Thoracic aorta (tissue), 2 donors: Measurements from ENCODE around the gene FBN2. TPM values are rescaled to one million over a fixed set of nuclear protein-coding genes. Genes with fewer than 3 reads are reported as not detected.

Experiments
- ATAC-seq: fragments of 150-250 bp; one replicate; pipeline ENCODE4 v1.8.0; 2017; ENCODE audit warnings: low read depth; ENCODE audit not compliant: insufficient number of reproducible peaks, low FRiP score
- DNase-seq: peaks from one replicate; pipeline ENCODE4 v3.0.0-alpha.2; 2020; ENCODE audit warnings: low spot score
- H3K27ac ChIP-seq, 2 donors: fragments of 200-600 bp; sonication (generic); 1 replicate in 1 of 2; 2 replicates in 1 of 2; pipeline ENCODE4 v1.5.1; 2016; ENCODE audit warnings: mild to moderate bottlenecking in 2 of 2, moderate library complexity in 2 of 2
- H3K27me3 ChIP-seq: fragments of 200-600 bp; sonication (generic); replicated peaks from 2 replicates; pipeline ENCODE4 v1.6.0; 2016; ENCODE audit warnings: mild to moderate bottlenecking; ENCODE audit not compliant: insufficient read depth
- H3K36me3 ChIP-seq: fragments of 200-600 bp; sonication (generic); one replicate; pipeline ENCODE4 v1.5.1; 2016
- H3K4me1 ChIP-seq, 2 donors: fragments of 200-600 bp; sonication (generic); 1 replicate in 1 of 2; 2 replicates in 1 of 2; pipeline versions ENCODE4 v1.5.1 to v1.6.0; 2016; ENCODE audit warnings: low read depth in 2 of 2, mild to moderate bottlenecking in 1 of 2; ENCODE audit not compliant: control insufficient read depth in 1 of 2
- H3K4me3 ChIP-seq: fragments of 200-600 bp; sonication (generic); 2 replicates; pipeline ENCODE4 v1.5.1; 2016; ENCODE audit warnings: mild to moderate bottlenecking
- H3K9me3 ChIP-seq: fragments of 200-600 bp; sonication (generic); 2 replicates; pipeline ENCODE4 v1.5.1; 2016
- total RNA-seq, 2 donors: library from RNA; depleted of rRNA; stranded (reverse); fragments of >200 nt; gene quantifications; one replicate each; pipeline versions ENCODE4 v1.1.0 to v1.2.3, GENCODE V29; 2016
- TF ChIP-seq, protein P1 (sequence below): fragments of 200-600 bp; sonication (generic); IDR thresholded peaks from one replicate; pipeline ENCODE4 v1.5.1; 2019; ENCODE audit warnings: antibody characterized with exemption

The FBN2 gene
- total RNA-seq, 2 donors from 2014 or later = 0.68 to 5.8 TPM

GRCh38 chr5:128253161-128253560, 284.9 kb downstream of the FBN2 start:
- DNase-seq (no peak), ATAC-seq (no peak)
- Histone ChIP-seq H3K27ac (no peak overlapping the region), H3K4me3 (no peak overlapping the region), H3K36me3 (no peaks in the 10 kb centered on the region), H3K9me3 (no peaks in the 10 kb centered on the region), H3K4me1 (no peaks in the 10 kb centered on the region), H3K27me3 (no peaks in the 10 kb centered on the region)
- TF ChIP-seq, protein P1, sequence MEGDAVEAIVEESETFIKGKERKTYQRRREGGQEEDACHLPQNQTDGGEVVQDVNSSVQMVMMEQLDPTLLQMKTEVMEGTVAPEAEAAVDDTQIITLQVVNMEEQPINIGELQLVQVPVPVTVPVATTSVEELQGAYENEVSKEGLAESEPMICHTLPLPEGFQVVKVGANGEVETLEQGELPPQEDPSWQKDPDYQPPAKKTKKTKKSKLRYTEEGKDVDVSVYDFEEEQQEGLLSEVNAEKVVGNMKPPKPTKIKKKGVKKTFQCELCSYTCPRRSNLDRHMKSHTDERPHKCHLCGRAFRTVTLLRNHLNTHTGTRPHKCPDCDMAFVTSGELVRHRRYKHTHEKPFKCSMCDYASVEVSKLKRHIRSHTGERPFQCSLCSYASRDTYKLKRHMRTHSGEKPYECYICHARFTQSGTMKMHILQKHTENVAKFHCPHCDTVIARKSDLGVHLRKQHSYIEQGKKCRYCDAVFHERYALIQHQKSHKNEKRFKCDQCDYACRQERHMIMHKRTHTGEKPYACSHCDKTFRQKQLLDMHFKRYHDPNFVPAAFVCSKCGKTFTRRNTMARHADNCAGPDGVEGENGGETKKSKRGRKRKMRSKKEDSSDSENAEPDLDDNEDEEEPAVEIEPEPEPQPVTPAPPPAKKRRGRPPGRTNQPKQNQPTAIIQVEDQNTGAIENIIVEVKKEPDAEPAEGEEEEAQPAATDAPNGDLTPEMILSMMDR = no peak

DNA sequence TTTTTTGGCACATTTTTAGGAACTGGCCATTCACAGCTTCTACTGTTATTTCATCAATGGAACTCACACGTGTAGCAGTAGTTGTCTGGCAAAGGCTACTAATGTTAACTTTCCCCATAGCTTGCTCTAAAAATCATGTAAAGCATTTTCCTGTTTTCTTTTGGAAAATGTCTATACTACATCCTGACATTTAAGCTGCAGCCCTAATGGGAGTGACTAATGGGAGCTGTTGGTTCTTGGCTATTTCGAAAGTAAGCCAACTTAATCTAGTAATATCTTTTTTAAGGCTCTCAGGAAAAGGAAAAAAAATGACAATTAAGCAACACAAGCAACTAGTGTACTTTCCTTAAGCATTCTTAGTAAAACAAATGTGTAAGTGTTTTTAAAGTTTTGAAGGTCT, 285.3 kb downstream of the FBN2 start:
- no peaks in the 10 kb centered on the region for H3K27me3 ChIP-seq
- H3K9me3 ChIP-seq = no peaks in the 10 kb centered on the region
- H3K27ac ChIP-seq = no peak overlapping the region
- TF ChIP-seq, protein P1 = no peak
- ATAC-seq (no peak), DNase-seq (no peak)
- no peak overlapping the region for H3K4me3 ChIP-seq
- no peaks in the 10 kb centered on the region for H3K36me3 ChIP-seq
- H3K4me1 ChIP-seq = no peaks in the 10 kb centered on the region

DNA sequence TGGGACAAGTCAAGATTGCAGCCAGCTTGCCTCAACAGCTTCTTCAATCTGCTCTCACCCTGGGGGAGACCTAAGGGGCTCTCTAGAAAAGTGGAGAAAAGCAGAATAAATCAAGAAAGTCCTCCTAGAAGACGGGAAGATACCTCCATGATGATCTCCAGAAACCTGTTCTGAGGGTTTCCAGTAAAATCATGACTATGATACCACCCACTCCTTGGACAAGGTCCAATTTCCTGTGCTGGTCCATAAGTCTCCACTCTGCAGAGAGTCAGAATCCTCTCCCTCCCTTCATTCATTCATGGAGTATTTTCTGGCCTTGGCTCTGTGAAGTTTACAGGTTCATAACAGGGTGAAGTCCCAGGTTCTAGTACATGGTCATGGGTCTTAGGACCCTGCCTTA, 285.8 kb downstream of the FBN2 start:
- H3K36me3 ChIP-seq = no peaks in the 10 kb centered on the region
- no peaks in the 10 kb centered on the region for H3K27me3 ChIP-seq
- TF ChIP-seq, protein P1 = no peak
- DNase-seq (no peak), ATAC-seq (no peak)
- H3K4me1 ChIP-seq = no peaks in the 10 kb centered on the region
- no peak overlapping the region for H3K27ac ChIP-seq
- no peak overlapping the region for H3K4me3 ChIP-seq
- no peaks in the 10 kb centered on the region for H3K9me3 ChIP-seq

GRCh38 chr5:128245974-128246373, 292.1 kb downstream of the FBN2 start:
- DNase-seq (no peak), ATAC-seq (no peak)
- H3K4me1 ChIP-seq = no peaks in the 10 kb centered on the region
- no peaks in the 10 kb centered on the region for H3K27me3 ChIP-seq
- TF ChIP-seq, protein P1 = no peak
- no peak overlapping the region for H3K4me3 ChIP-seq
- no peaks in the 10 kb centered on the region for H3K36me3 ChIP-seq
- H3K27ac ChIP-seq = no peak overlapping the region
- no peaks in the 10 kb centered on the region for H3K9me3 ChIP-seq

DNA sequence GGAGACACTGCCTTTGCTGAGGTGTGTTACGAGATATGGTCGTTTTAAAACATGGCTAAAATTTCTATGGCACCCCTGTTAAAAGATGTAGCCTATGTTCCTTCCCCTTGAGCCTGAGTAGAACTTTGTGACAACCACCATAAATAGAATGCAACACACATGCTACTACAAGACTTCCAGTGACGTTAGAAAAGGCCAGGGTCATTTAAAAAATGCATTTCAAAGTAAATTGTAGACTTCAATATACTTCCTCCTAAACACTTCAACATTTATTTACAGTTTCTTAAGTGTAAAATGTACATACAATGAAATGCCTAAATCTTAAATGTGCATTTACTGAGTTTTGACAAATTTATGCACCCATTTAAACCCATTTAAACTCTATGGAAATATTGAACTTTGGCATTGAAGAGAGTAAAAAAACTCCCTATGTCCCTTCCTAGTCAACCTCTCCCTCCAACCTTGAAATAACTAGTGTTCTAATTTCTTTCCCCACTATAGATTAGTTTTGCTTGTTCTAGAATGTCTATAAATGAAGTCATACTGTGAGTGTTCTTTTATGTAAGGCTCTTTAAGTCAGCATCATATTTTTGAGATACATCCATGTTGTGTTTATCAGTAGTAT, 294.0 kb downstream of the FBN2 start:
- ATAC-seq = no peak
- no peak for DNase-seq
- Histone ChIP-seq H3K27me3 (no peaks in the 10 kb centered on the region), H3K27ac (no peak overlapping the region), H3K4me3 (no peak overlapping the region), H3K9me3 (no peaks in the 10 kb centered on the region), H3K4me1 (no peaks in the 10 kb centered on the region), H3K36me3 (no peaks in the 10 kb centered on the region)
- TF ChIP-seq, protein P1 = no peak
